Gastrocnemius medialis (tissue), 4 donors: ENCODE results near the gene RARG. TPM values are rescaled to one million over a fixed set of nuclear protein-coding genes. Genes with fewer than 3 reads are reported as not detected.
A peak's percentile ranks its signal among the peaks of the same experiment; 100 is the strongest.

Source experiments
- ATAC-seq, 2 donors: fragments of 150-250 bp; one replicate each; pipeline ENCODE4 v1.9.1; 2016
- DNase-seq, 2 donors: peaks; one replicate each; pipeline ENCODE4 v3.0.0-alpha.2; 2019
- H3K27ac ChIP-seq, 4 donors: fragments of 200-600 bp; sonication (generic); 1 replicate in 1 of 4; 2 replicates in 3 of 4; pipeline ENCODE4 v1.5.1; 2016 to 2018; ENCODE audit warnings: mild to moderate bottlenecking in 2 of 4, moderate library complexity in 1 of 4
- H3K27me3 ChIP-seq, 3 donors: fragments of 200-600 bp; sonication (generic) in 2 of 3; 1 replicate in 1 of 3; 2 replicates in 2 of 3; pipeline versions ENCODE4 v1.5.1 to v1.6.0; 2016 to 2019; ENCODE audit warnings: mild to moderate bottlenecking in 1 of 3, moderate library complexity in 1 of 3
- H3K36me3 ChIP-seq, 2 donors: fragments of 200-600 bp; sonication (generic) in 1 of 2; one replicate each; pipeline ENCODE4 v1.5.1; 2017 to 2018
- H3K4me1 ChIP-seq, 2 donors: fragments of 200-600 bp; sonication (generic) in 1 of 2; one replicate each; pipeline ENCODE4 v1.5.1; 2016 to 2017; ENCODE audit warnings: mild to moderate bottlenecking in 2 of 2
- H3K4me3 ChIP-seq, 4 donors: fragments of 200-600 bp; sonication (generic) in 3 of 4; 1 replicate in 1 of 4; 2 replicates in 3 of 4; pipeline ENCODE4 v1.5.1; 2016 to 2019; ENCODE audit warnings: mild to moderate bottlenecking in 2 of 4
- H3K9me3 ChIP-seq, 3 donors: fragments of 200-600 bp; sonication (generic) in 2 of 3; 1 replicate in 1 of 3; 2 replicates in 2 of 3; pipeline ENCODE4 v1.5.1; 2016 to 2019
- CTCF ChIP-seq, 5 experiments: fragments of 450-650 bp in 3 of 5; fragments of 200-600 bp in 2 of 5; sonication (generic) in 2 of 5; IDR thresholded peaks in 4 of 5; conservative IDR thresholded peaks in 1 of 5; 1 replicate in 4 of 5; 2 replicates in 1 of 5; pipeline ENCODE4 v1.5.1; 2016 to 2019; ENCODE audit warnings: antibody characterized with exemption in 5 of 5, mild to moderate bottlenecking in 3 of 5, moderate library complexity in 3 of 5
- POLR2A ChIP-seq, 2 donors: fragments of 450-650 bp; IDR thresholded peaks; one replicate each; pipeline ENCODE4 v1.6.1; 2017; ENCODE audit warnings: antibody characterized with exemption in 2 of 2, mild to moderate bottlenecking in 2 of 2, moderate library complexity in 2 of 2
- in situ Hi-C, 4 donors: fragments of 200-750 bp; cut with MboI; loops; one replicate each; pipeline versions ENCODE4 v1.15.0 to v1.8.0; 2017; ENCODE audit warnings: low sequenced_read_pairs in 4 of 4
- intact Hi-C: fragments of 100-400 bp; cut with DNase I; formaldehyde crosslinking; loops from one replicate; pipeline ENCODE4 v1.15.1; 2023; ENCODE audit warnings: low total_unique reads
- total RNA-seq, 4 donors: library from RNA; depleted of rRNA; stranded (reverse); fragments of >200 nt; gene quantifications; one replicate each; pipeline versions ENCODE4 v1.1.0 to v1.2.3, GENCODE V29; 2016

Gene RARG
- total RNA-seq, 4 donors from 2014 or later, result 4.2 to 5.8 (median 4.9) TPM

GRCh38 chr12:53234271-53234914, 2.4 kb upstream of the RARG start:
- intact Hi-C loops (no loop called here), in situ Hi-C loops (no loop called here)
- peaks cover 20 to 34% (median 33%) of the 10 kb centered on the region in 3 donors for H3K27me3 ChIP-seq
- H3K27ac ChIP-seq, result no peak overlapping the region
- H3K36me3 ChIP-seq, result no peaks in the 10 kb centered on the region
- H3K4me1 ChIP-seq, result peaks cover 5 to 21% of the 10 kb centered on the region in 2 donors
- H3K9me3 ChIP-seq, result no peaks in the 10 kb centered on the region
- ATAC-seq, result no peak
- TF ChIP-seq CTCF (IDR thresholded peaks at IDR 0.05 in 4 of 5, conservative IDR thresholded peaks at IDR 0.05 in 1 of 5) (no peak), POLR2A (IDR thresholded peaks at IDR 0.05) (no peak)
- no peak overlapping the region for H3K4me3 ChIP-seq
- no peak for DNase-seq

GRCh38 chr12:53233671-53234121, 1.7 kb upstream of the RARG start:
- in situ Hi-C loops (no loop called here), intact Hi-C loops (no loop called here)
- peaks cover 5 to 21% of the 10 kb centered on the region in 2 donors for H3K4me1 ChIP-seq
- peaks cover 20 to 34% (median 33%) of the 10 kb centered on the region in 3 donors for H3K27me3 ChIP-seq
- H3K4me3 ChIP-seq, result no peak overlapping the region
- no peaks in the 10 kb centered on the region for H3K36me3 ChIP-seq
- no peak overlapping the region for H3K27ac ChIP-seq
- ATAC-seq (no peak), DNase-seq (no peak)
- no peak for TF ChIP-seq CTCF (IDR thresholded peaks at IDR 0.05 in 4 of 5, conservative IDR thresholded peaks at IDR 0.05 in 1 of 5)
- TF ChIP-seq POLR2A (IDR thresholded peaks at IDR 0.05), result no peak
- no peaks in the 10 kb centered on the region for H3K9me3 ChIP-seq

GRCh38 chr12:53232646-53233461, 845 bp upstream of the RARG start:
- peak; percentile 31 to 34 for ATAC-seq
- DNase-seq, result no peak

GRCh38 chr12:53231671-53231920, 413 bp downstream of the RARG start:
- H3K4me1 ChIP-seq, result peaks cover 5 to 21% of the 10 kb centered on the region in 2 donors
- in situ Hi-C loops, result no loop called here
- peak overlapping the region; percentile 54 to 74 (median 57) for H3K4me3 ChIP-seq
- H3K27ac ChIP-seq, result peak overlapping the region; percentile 42 to 75 (median 68)
- no peaks in the 10 kb centered on the region for H3K9me3 ChIP-seq
- TF ChIP-seq CTCF (IDR thresholded peaks at IDR 0.05 in 4 of 5, conservative IDR thresholded peaks at IDR 0.05 in 1 of 5) (no peak), POLR2A (IDR thresholded peaks at IDR 0.05) (no peak)
- no peaks in the 10 kb centered on the region for H3K36me3 ChIP-seq
- DNase-seq, result no peak
- ATAC-seq, result no peak
- H3K27me3 ChIP-seq, result peaks cover 15 to 34% (median 33%) of the 10 kb centered on the region in 3 donors
- intact Hi-C loops, result no loop called here

More at GRCh38 chr12:53232646-53233461, 845 bp upstream of the RARG start:
- Histone ChIP-seq H3K27ac (peak overlapping the region; percentile 42 to 75 (median 68)), H3K4me3 (peak overlapping the region; percentile 54 to 74 (median 57)), H3K4me1 (peaks cover 5 to 21% of the 10 kb centered on the region in 2 donors), H3K9me3 (no peaks in the 10 kb centered on the region), H3K36me3 (no peaks in the 10 kb centered on the region), H3K27me3 (peaks cover 20 to 34% (median 33%) of the 10 kb centered on the region in 3 donors)
- no peak for TF ChIP-seq CTCF (IDR thresholded peaks at IDR 0.05 in 4 of 5, conservative IDR thresholded peaks at IDR 0.05 in 1 of 5)
- TF ChIP-seq POLR2A (IDR thresholded peaks at IDR 0.05), result no peak
- intact Hi-C loops (no loop called here), in situ Hi-C loops (no loop called here)
